HEK293 (cell line): ENCODE data around the gene CHN2.

ENCODE experiments used
- CTCF ChIP-seq: fragments of 450-650 bp; formaldehyde crosslinking; IDR thresholded peaks from 2 replicates; pipeline ENCODE4 v1.5.1; 2016; ENCODE audit warnings: missing biosample characterization, missing genetic modification characterization
- SP3 ChIP-seq: fragments of 450-650 bp; formaldehyde crosslinking; IDR thresholded peaks from 2 replicates; pipeline ENCODE4 v1.5.1; 2016; ENCODE audit warnings: missing biosample characterization, missing genetic modification characterization
- TCF7L2 ChIP-seq: IDR thresholded peaks from 2 replicates; pipeline ENCODE4 v1.6.1; 2011; ENCODE audit warnings: low read depth, mild to moderate bottlenecking, inconsistent platforms, low read length, moderate library complexity, borderline replicate concordance
- ZBTB7A ChIP-seq: fragments of 450-650 bp; formaldehyde crosslinking; IDR thresholded peaks from 2 replicates; pipeline ENCODE4 v1.5.1; 2016; ENCODE audit warnings: low read depth, missing biosample characterization, missing genetic modification characterization
- ZNF184 ChIP-seq: fragments of 450-650 bp; IDR thresholded peaks from 2 replicates; pipeline ENCODE4 v1.5.1; 2018; ENCODE audit warnings: missing biosample characterization, mild to moderate bottlenecking, missing genetic modification characterization
- ZNF239 ChIP-seq: fragments of 450-650 bp; formaldehyde crosslinking; IDR thresholded peaks from 2 replicates; pipeline ENCODE4 v1.5.1; 2016; ENCODE audit warnings: missing biosample characterization, missing genetic modification characterization
- ZNF311 ChIP-seq: fragments of 450-650 bp; formaldehyde crosslinking; IDR thresholded peaks from 2 replicates; pipeline ENCODE4 v1.5.1; 2017; ENCODE audit warnings: missing biosample characterization, missing genetic modification characterization, borderline replicate concordance
- ZNF629 ChIP-seq: fragments of 450-650 bp; formaldehyde crosslinking; IDR thresholded peaks from 2 replicates; pipeline ENCODE4 v1.5.1; 2017; ENCODE audit warnings: missing biosample characterization, missing genetic modification characterization
- TF ChIP-seq, protein P1 (sequence below): fragments of 450-650 bp; formaldehyde crosslinking; IDR thresholded peaks from 2 replicates; pipeline ENCODE4 v1.5.1; 2016; ENCODE audit warnings: missing biosample characterization, missing genetic modification characterization
- TF ChIP-seq, protein P2 (sequence below): sonication (generic); formaldehyde crosslinking; IDR thresholded peaks from 2 replicates; pipeline ENCODE4 v1.8.1; 2022; ENCODE audit warnings: mild to moderate bottlenecking, moderate library complexity, missing genetic modification reagents

DNA sequence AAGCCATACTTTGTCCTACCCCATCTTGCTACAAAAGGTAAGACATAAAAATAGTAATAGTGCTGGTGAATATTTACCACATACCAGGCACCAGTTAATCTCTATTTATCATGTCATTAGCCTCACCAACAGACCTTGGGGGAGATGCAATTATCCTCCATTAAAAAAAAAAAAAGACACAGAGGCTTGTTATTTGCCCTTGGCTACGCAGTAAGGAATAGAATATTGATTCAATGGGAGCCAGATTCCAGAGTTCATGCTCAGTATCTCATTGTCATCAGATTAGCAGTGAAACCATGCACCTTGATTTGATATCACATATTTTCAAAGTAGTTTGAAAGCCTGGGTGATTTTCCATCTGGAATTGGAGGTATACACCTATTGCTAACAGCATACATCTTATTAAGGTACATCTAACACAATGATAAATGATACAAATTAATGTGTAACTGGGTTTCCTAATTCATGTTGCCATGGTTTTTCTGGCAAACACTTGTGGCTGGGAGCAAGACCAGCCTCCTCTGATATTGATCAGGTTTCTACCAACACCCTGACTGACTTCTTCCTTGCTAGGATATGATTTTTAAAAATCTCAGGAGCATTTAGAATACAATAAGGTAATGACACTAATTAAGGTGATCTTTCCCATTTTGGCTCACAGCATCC is 301.9 kb downstream of the CHN2 start:
- TF ChIP-seq, protein P1, sequence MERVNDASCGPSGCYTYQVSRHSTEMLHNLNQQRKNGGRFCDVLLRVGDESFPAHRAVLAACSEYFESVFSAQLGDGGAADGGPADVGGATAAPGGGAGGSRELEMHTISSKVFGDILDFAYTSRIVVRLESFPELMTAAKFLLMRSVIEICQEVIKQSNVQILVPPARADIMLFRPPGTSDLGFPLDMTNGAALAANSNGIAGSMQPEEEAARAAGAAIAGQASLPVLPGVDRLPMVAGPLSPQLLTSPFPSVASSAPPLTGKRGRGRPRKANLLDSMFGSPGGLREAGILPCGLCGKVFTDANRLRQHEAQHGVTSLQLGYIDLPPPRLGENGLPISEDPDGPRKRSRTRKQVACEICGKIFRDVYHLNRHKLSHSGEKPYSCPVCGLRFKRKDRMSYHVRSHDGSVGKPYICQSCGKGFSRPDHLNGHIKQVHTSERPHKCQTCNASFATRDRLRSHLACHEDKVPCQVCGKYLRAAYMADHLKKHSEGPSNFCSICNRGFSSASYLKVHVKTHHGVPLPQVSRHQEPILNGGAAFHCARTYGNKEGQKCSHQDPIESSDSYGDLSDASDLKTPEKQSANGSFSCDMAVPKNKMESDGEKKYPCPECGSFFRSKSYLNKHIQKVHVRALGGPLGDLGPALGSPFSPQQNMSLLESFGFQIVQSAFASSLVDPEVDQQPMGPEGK: no peak
- no peak for TF ChIP-seq CTCF
- no peak for TF ChIP-seq ZBTB7A
- no peak for TF ChIP-seq ZNF239 (tag by site-specific recombination)
- no peak for TF ChIP-seq SP3 (tag by site-specific recombination)
- TF ChIP-seq, protein P2, sequence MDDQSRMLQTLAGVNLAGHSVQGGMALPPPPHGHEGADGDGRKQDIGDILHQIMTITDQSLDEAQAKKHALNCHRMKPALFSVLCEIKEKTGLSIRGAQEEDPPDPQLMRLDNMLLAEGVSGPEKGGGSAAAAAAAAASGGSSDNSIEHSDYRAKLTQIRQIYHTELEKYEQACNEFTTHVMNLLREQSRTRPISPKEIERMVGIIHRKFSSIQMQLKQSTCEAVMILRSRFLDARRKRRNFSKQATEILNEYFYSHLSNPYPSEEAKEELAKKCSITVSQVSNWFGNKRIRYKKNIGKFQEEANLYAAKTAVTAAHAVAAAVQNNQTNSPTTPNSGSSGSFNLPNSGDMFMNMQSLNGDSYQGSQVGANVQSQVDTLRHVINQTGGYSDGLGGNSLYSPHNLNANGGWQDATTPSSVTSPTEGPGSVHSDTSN (CRISPR knock-in tag): no peak
- TF ChIP-seq ZNF184: no peak
- no peak for TF ChIP-seq ZNF629 (tag by site-specific recombination)
- no peak for TF ChIP-seq ZNF311
- TF ChIP-seq TCF7L2: no peak
